IMR-90 (cell line): Measurements from ENCODE around the gene ACTR1A. TPM values are rescaled to one million over a fixed set of nuclear protein-coding genes. Genes with fewer than 3 reads are reported as not detected.

Experiments used
- ATAC-seq: fragments of 200-7000 bp; cut with Tn5 transposase; 2 replicates; pipeline ENCODE4 v1.9.1; 2020; ENCODE audit warnings: low read depth, mild to moderate bottlenecking, moderate library complexity
- BruUV-seq: library from RNA; stranded (reverse); fragments of 400-500 nt; replicated peaks from 2 replicates; lab custom pipeline; 2021; lab: Mats Ljungman, UMichigan
- CTCF ChIA-PET: fragments of 300-600 bp; formaldehyde crosslinking; extraction: SDS; loops from one replicate; lab custom pipeline; 2021; ENCODE audit warnings: antibody characterized with exemption; lab: Yijun Ruan, JAX
- POLR2A ChIA-PET: fragments of 300-600 bp; sonication (Branson Sonifier 250); formaldehyde crosslinking; loops from one replicate; lab custom pipeline; 2022; ENCODE audit warnings: antibody characterized with exemption; ENCODE audit not compliant: unreplicated experiment; lab: Charles Lee
- DNase-seq: peaks from one replicate; pipeline ENCODE4 v3.0.0; 2013
- H2AFZ ChIP-seq: replicated peaks from 2 replicates; pipeline ENCODE3; 2013; ENCODE audit warnings: low read length, mild to moderate bottlenecking; ENCODE audit not compliant: poor library complexity
- H2AK5ac ChIP-seq: 2 replicates; pipeline ENCODE4 v1.6.1; 2013; ENCODE audit warnings: low read depth, low read length, inconsistent platforms
- H2AK9ac ChIP-seq: replicated peaks from 2 replicates; pipeline ENCODE3; 2013; ENCODE audit warnings: mild to moderate bottlenecking, low read depth, low read length, moderate library complexity; ENCODE audit not compliant: poor library complexity
- H2BK120ac ChIP-seq: 2 replicates; pipeline ENCODE4 v1.6.1; 2013; ENCODE audit warnings: low read depth, low read length, inconsistent platforms
- H2BK15ac ChIP-seq: 3 replicates; pipeline ENCODE4 v1.6.1; 2013; ENCODE audit warnings: low read depth, low read length, inconsistent platforms
- H2BK20ac ChIP-seq: 2 replicates; pipeline ENCODE4 v1.6.1; 2013; ENCODE audit warnings: low read depth, mild to moderate bottlenecking, inconsistent platforms, low read length, moderate library complexity
- H2BK5ac ChIP-seq: 2 replicates; pipeline ENCODE4 v1.6.1; 2013; ENCODE audit warnings: mild to moderate bottlenecking, low read depth, low read length, inconsistent platforms; ENCODE audit not compliant: poor library complexity, severe bottlenecking
- H3K14ac ChIP-seq: replicated peaks from 2 replicates; pipeline ENCODE4 v1.6.1; 2013; ENCODE audit warnings: low read depth, low read length, inconsistent platforms
- H3K18ac ChIP-seq: 2 replicates; pipeline ENCODE4 v1.6.1; 2013; ENCODE audit warnings: low read depth, low read length, control low read depth
- H3K23ac ChIP-seq: 2 replicates; pipeline ENCODE4 v1.6.1; 2013; ENCODE audit warnings: low read depth, low read length, inconsistent platforms
- H3K27ac ChIP-seq: 2 replicates; pipeline ENCODE4 v1.5.1; 2013; ENCODE audit warnings: mild to moderate bottlenecking, control low read depth, low read length; ENCODE audit not compliant: insufficient read depth
- H3K27me3 ChIP-seq: 2 replicates; pipeline ENCODE4 v1.6.1; 2013; ENCODE audit warnings: low read length; ENCODE audit not compliant: control insufficient read depth, insufficient read depth
- H3K36me3 ChIP-seq: 2 replicates; pipeline ENCODE4 v1.6.1; 2013; ENCODE audit warnings: low read length, mixed read lengths; ENCODE audit not compliant: control insufficient read depth, insufficient read depth
- H3K4ac ChIP-seq: 2 replicates; pipeline ENCODE4 v1.6.1; 2013; ENCODE audit warnings: low read depth, low read length, inconsistent platforms
- H3K4me1 ChIP-seq: 2 replicates; pipeline ENCODE4 v1.6.1; 2013; ENCODE audit warnings: low read length, mixed read lengths; ENCODE audit not compliant: control insufficient read depth, insufficient read depth
- H3K4me2 ChIP-seq: 2 replicates; pipeline ENCODE4 v1.6.1; 2013; ENCODE audit warnings: low read depth, mild to moderate bottlenecking, control low read depth, low read length, moderate library complexity
- H3K4me3 ChIP-seq: 2 replicates; pipeline ENCODE4 v1.5.1; 2013; ENCODE audit warnings: low read depth, mild to moderate bottlenecking, control low read depth, low read length, moderate library complexity; ENCODE audit not compliant: insufficient read depth
- H3K56ac ChIP-seq: 2 replicates; pipeline ENCODE4 v1.6.1; 2013; ENCODE audit warnings: low read length, inconsistent platforms; ENCODE audit not compliant: insufficient read depth; ENCODE audit errors: extremely low read depth
- H3K79me1 ChIP-seq, 2 experiments: 2 replicates each; pipeline ENCODE4 v1.6.1; 2013; ENCODE audit warnings: low read length in 2 of 2, inconsistent platforms in 1 of 2, low read depth in 1 of 2
- H3K9ac ChIP-seq: 2 replicates; pipeline ENCODE4 v1.6.1; 2013; ENCODE audit warnings: low read depth, low read length, control low read depth
- H3K9me1 ChIP-seq: 2 replicates; pipeline ENCODE4 v1.6.1; 2013; ENCODE audit warnings: low read length, inconsistent platforms; ENCODE audit not compliant: insufficient read depth
- H3K9me3 ChIP-seq: 2 replicates; pipeline ENCODE4 v1.6.1; 2013; ENCODE audit warnings: low read length; ENCODE audit not compliant: control insufficient read depth, insufficient read depth
- H4K20me1 ChIP-seq: 2 replicates; pipeline ENCODE4 v1.6.1; 2013; ENCODE audit warnings: low read length, inconsistent platforms; ENCODE audit not compliant: insufficient read depth
- H4K5ac ChIP-seq: 2 replicates; pipeline ENCODE4 v1.6.1; 2013; ENCODE audit warnings: mild to moderate bottlenecking, low read depth, low read length, control low read depth
- H4K8ac ChIP-seq, 2 experiments: 2 replicates each; pipeline ENCODE4 v1.6.1; 2013; ENCODE audit warnings: low read depth in 2 of 2, low read length in 2 of 2, control low read depth in 1 of 2, inconsistent platforms in 1 of 2
- H4K91ac ChIP-seq: 2 replicates; pipeline ENCODE4 v1.6.1; 2013; ENCODE audit warnings: low read depth, low read length, inconsistent platforms; ENCODE audit not compliant: insufficient read depth
- CEBPB ChIP-seq: IDR thresholded peaks from 2 replicates; pipeline ENCODE4 v1.6.1; 2012; ENCODE audit warnings: low read depth, low read length, improper control_type of control experiment
- CHD1 ChIP-seq: IDR thresholded peaks from 2 replicates; pipeline ENCODE4 v1.6.1; 2012; ENCODE audit warnings: low read depth, low read length, improper control_type of control experiment
- CTCF ChIP-seq: conservative IDR thresholded peaks from 2 replicates; pipeline ENCODE4 v1.5.1; 2012; ENCODE audit warnings: mild to moderate bottlenecking, low read depth, low read length, improper control_type of control experiment
- ELK1 ChIP-seq: fragments of 150-350 bp; IDR thresholded peaks from 2 replicates; pipeline ENCODE4 v1.6.1; 2016; ENCODE audit warnings: low read depth, mild to moderate bottlenecking, low read length, moderate library complexity, borderline replicate concordance
- FOS ChIP-seq: fragments of 150-350 bp; IDR thresholded peaks from 2 replicates; pipeline ENCODE4 v1.6.1; 2016; ENCODE audit warnings: low read depth, low read length
- MAZ ChIP-seq: IDR thresholded peaks from 2 replicates; pipeline ENCODE4 v1.6.1; 2012; ENCODE audit warnings: low read depth, mild to moderate bottlenecking, low read length, improper control_type of control experiment, moderate library complexity, borderline replicate concordance
- MXI1 ChIP-seq: IDR thresholded peaks from 2 replicates; pipeline ENCODE4 v1.6.1; 2012; ENCODE audit warnings: low read depth, mild to moderate bottlenecking, low read length, moderate library complexity, borderline replicate concordance
- NFE2L2 ChIP-seq: fragments of 150-350 bp; IDR thresholded peaks from 2 replicates; pipeline ENCODE4 v1.6.1; 2016; ENCODE audit warnings: low read depth, mild to moderate bottlenecking, low read length
- POLR2A ChIP-seq: IDR thresholded peaks from 2 replicates; pipeline ENCODE4 v1.6.1; 2012; ENCODE audit warnings: mild to moderate bottlenecking, low read depth, low read length
- RAD21 ChIP-seq: IDR thresholded peaks from 2 replicates; pipeline ENCODE4 v1.6.1; 2012; ENCODE audit warnings: low read length, improper control_type of control experiment
- RCOR1 ChIP-seq: IDR thresholded peaks from 2 replicates; pipeline ENCODE4 v1.6.1; 2012; ENCODE audit warnings: mild to moderate bottlenecking, low read length, improper control_type of control experiment; ENCODE audit not compliant: insufficient replicate concordance
- RFX5 ChIP-seq: IDR thresholded peaks from 2 replicates; pipeline ENCODE4 v1.8.0; 2012; ENCODE audit warnings: low read depth, mild to moderate bottlenecking, low read length, moderate library complexity
- SMC3 ChIP-seq: fragments of 150-350 bp; IDR thresholded peaks from 2 replicates; pipeline ENCODE4 v1.6.1; 2016; ENCODE audit warnings: low read depth, mild to moderate bottlenecking, antibody characterized with exemption, low read length, moderate library complexity
- WGBS, 2 experiments: methylation state at CpG; one replicate each; pipeline versions ENCODE4 v1.1.5 to v1.1.7; 2013; ENCODE audit warnings: missing lambda C conversion rate in 2 of 2; ENCODE audit not compliant: insufficient read length in 1 of 2; ENCODE audit errors: extremely low coverage in 2 of 2; 5-methylcytosine and 5-hydroxymethylcytosine counted together
- dilution Hi-C: fragments of 300-500 bp; cut with HindIII; formaldehyde crosslinking; loops from one replicate; pipeline ENCODE4 v1.14.3; 2018; ENCODE audit warnings: low sequenced_read_pairs; ENCODE audit not compliant: unreplicated experiment
- in situ Hi-C: fragments of 300-500 bp; cut with MboI; formaldehyde crosslinking; loops from 3 replicates; pipeline ENCODE4 v1.14.3; 2019; ENCODE audit warnings: low sequenced_read_pairs, inconsistent platforms, mixed read lengths
- intact Hi-C: fragments of 100-400 bp; cut with micrococcal nuclease; formaldehyde crosslinking; loops from 2 replicates; pipeline ENCODE4 v1.10.0; 2022
- polyA plus RNA-seq, 3 experiments: library from polyadenylated mRNA; depleted of rRNA; stranded (reverse); fragments of >200 nt; gene quantifications; 2 replicates each; pipeline ENCODE4 v1.2.3, GENCODE V29; 2012; ENCODE audit warnings: low replicate concordance in 1 of 3
- total RNA-seq: library from RNA; depleted of rRNA; stranded (reverse); fragments of >200 nt; gene quantifications from 2 replicates; pipeline ENCODE4 v1.2.3, GENCODE V29; 2012
- TF ChIP-seq, protein P1 (sequence below): fragments of 150-350 bp; IDR thresholded peaks from 2 replicates; pipeline ENCODE4 v1.6.1; 2017; ENCODE audit warnings: mild to moderate bottlenecking, antibody characterized with exemption, low read length, low read depth

Gene ACTR1A
- total and polyA plus RNA-seq, 2 of the 4 experiments (the other 2 are of a cell fraction): 142 to 157 TPM

- Histone ChIP-seq H2BK120ac (peak overlapping the region; percentile 61), H2AK5ac (0 out of 2 replicates have a peak overlapping the region, but pooled peaks have one; percentile 45), H3K4me2 (peak overlapping the region; percentile 63; the same call in 1 of the 2 replicates), H3K23ac (peak overlapping the region; percentile 45; the same call in 1 of the 2 replicates), H2AK9ac (no peak overlapping the region), H4K20me1 (peaks cover 15% of the 10 kb centered on the region), H4K91ac (peak overlapping the region; percentile 60; the same call in 1 of the 2 replicates), H3K9me1 (peaks cover 11% of the 10 kb centered on the region), H4K5ac (no peak overlapping the region), H3K18ac (peak overlapping the region; percentile 38; the same call in 1 of the 2 replicates), H2BK5ac (peak overlapping the region; percentile 92), H3K56ac (no peak overlapping the region), H3K14ac (no peak overlapping the region), H3K79me1 (peaks cover 29 to 41% of the 10 kb centered on the region in 2 experiments; a peak in 3 of 4 replicates), H3K27ac (peak overlapping the region; percentile 22), H2BK20ac (peak overlapping the region; percentile 75; the same call in 1 of the 2 replicates), H3K4me3 (no peak overlapping the region), H3K4me1 (peaks cover 17% of the 10 kb centered on the region), H3K4ac (peak overlapping the region; percentile 74), H2AFZ (peak overlapping the region; percentile 37), H4K8ac (peak overlapping the region; percentile 13 to 14; a peak in 1 of 4 replicates), H2BK15ac (0 out of 3 replicates have a peak overlapping the region, but pooled peaks have one; percentile 32), H3K9me3 (no peaks in the 10 kb centered on the region), H3K27me3 (no peaks in the 10 kb centered on the region), H3K9ac (no peak overlapping the region), H3K36me3 (no peaks in the 10 kb centered on the region)
- POLR2A ChIA-PET: no interaction called here
- 57% methylated on average over 3 of the region's 8 CpGs; no CpG with 5 or more reads in 1 of the 2 experiments for WGBS, 2 experiments
- BruUV-seq: no TSS peak
- dilution Hi-C loops (no loop called here), intact Hi-C loops (loop anchor here (5.0 kb wide), 1 partner anchor 36 kb away; no protein-coding TSS in a partner anchor), in situ Hi-C loops (no loop called here)
- peak; percentile 65 for ATAC-seq
- peak; percentile 89 for DNase-seq
- CTCF ChIA-PET: interaction anchor here (0.6 kb wide), 1 partner anchor 14 kb away, joined by 3 read pairs; no protein-coding TSS in a partner anchor
- TF ChIP-seq MXI1 (no peak), RAD21 (no peak), POLR2A (no peak), RCOR1 (no peak), SMC3 (no peak), ELK1 (no peak), MAZ (no peak), NFE2L2 (no peak), FOS (peak; percentile 53; the same call in 1 of the 2 replicates), CHD1 (no peak), CTCF (no peak), CEBPB (peak; percentile 96), RFX5 (no peak)
- TF ChIP-seq, protein P1, sequence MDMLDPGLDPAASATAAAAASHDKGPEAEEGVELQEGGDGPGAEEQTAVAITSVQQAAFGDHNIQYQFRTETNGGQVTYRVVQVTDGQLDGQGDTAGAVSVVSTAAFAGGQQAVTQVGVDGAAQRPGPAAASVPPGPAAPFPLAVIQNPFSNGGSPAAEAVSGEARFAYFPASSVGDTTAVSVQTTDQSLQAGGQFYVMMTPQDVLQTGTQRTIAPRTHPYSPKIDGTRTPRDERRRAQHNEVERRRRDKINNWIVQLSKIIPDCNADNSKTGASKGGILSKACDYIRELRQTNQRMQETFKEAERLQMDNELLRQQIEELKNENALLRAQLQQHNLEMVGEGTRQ: no peak
These were observed 40.4 kb upstream of the ACTR1A start for GRCh38 chr10:102542800-102543418.
